HK-2 (cell line): ENCODE measurements around the gene RBM4.
A peak's percentile ranks its signal among the peaks of the same experiment; 100 is the strongest.
"Not testable (repeated sequence)": the region's sequence is repeated elsewhere in the genome, so short reads cannot be mapped to it uniquely, and the experiment has no call there.

Experiments used
- DNase-seq: peaks from one replicate; pipeline ENCODE4 v3.0.0-alpha.2; 2018; ENCODE audit not compliant: unreplicated experiment

RBM4 gene

GRCh38 chr11:66616379-66617154 is 21.9 kb upstream of the RBM4 start, which contains the start of gene RBM14:
Gene RBM14, plus strand, starts transcription at chr11:66616630. Its CDS starts 91 bp downstream, at chr11:66616721.
- DNase-seq: peak; percentile 97

- no peak for DNase-seq
These were observed 21.2 kb upstream of the RBM4 start for GRCh38 chr11:66617155-66617834.

- DNase-seq: no peak
These were observed 19.4 kb upstream of the RBM4 start for GRCh38 chr11:66619080-66619554.

- no peak for DNase-seq
These were observed 14.1 kb upstream of the RBM4 start for GRCh38 chr11:66624450-66624849.

GRCh38 chr11:66625041-66625751 is 13.3 kb upstream of the RBM4 start:
- no peak for DNase-seq

GRCh38 chr11:66625752-66626149 is 12.8 kb upstream of the RBM4 start:
- DNase-seq: no peak

GRCh38 chr11:66626382-66626781 is 12.1 kb upstream of the RBM4 start:
- DNase-seq: no peak

- DNase-seq: no peak
These were observed 11.6 kb upstream of the RBM4 start for GRCh38 chr11:66626926-66627325.

- DNase-seq: no peak
These were observed 10.4 kb upstream of the RBM4 start for GRCh38 chr11:66628061-66628603.

GRCh38 chr11:66629356-66629755 is 9.1 kb upstream of the RBM4 start:
- no peak for DNase-seq

GRCh38 chr11:66631883-66632282 is 6.6 kb upstream of the RBM4 start:
- no peak for DNase-seq

GRCh38 chr11:66632952-66633351 is 5.6 kb upstream of the RBM4 start:
- DNase-seq: no peak

GRCh38 chr11:66636411-66636810 is 2.1 kb upstream of the RBM4 start:
- no peak for DNase-seq

GRCh38 chr11:66637557-66638176 is 836 bp upstream of the RBM4 start:
- no peak for DNase-seq

GRCh38 chr11:66639066-66639813 is 737 bp downstream of the RBM4 start:
- no peak for DNase-seq

GRCh38 chr11:66639814-66640340 is 1.4 kb downstream of the RBM4 start:
- DNase-seq: not testable (repeated sequence)

GRCh38 chr11:66641834-66642233 is 3.3 kb downstream of the RBM4 start:
- DNase-seq: no peak

- no peak for DNase-seq
These were observed 5.4 kb downstream of the RBM4 start for GRCh38 chr11:66643745-66644437.

- DNase-seq: no peak
These were observed 8.3 kb downstream of the RBM4 start for GRCh38 chr11:66646828-66647227.

- no peak for DNase-seq
These were observed 11.4 kb downstream of the RBM4 start for GRCh38 chr11:66649903-66650302.
